Measurements from ENCODE around the gene LOXL3. TPM values are rescaled to one million over a fixed set of nuclear protein-coding genes. Genes with fewer than 3 reads are reported as not detected.
A peak's percentile ranks its signal among the peaks of the same experiment; 100 is the strongest.

LOXL3 gene
- total and polyA plus RNA-seq, 2 donors (not counting 1 experiment from before 2014, with no cell fraction given) = 0.97 to 1.2 TPM

GRCh38 chr2:74529357-74530238 lies 24.1 kb downstream of the LOXL3 start, which contains the start of the genes AUP1 and HTRA2:
AUP1 (minus strand) TSS chr2:74529706; CDS start chr2:74529629, 77 bp downstream.
HTRA2 (plus strand) TSS chr2:74529933; CDS start chr2:74530007, 74 bp downstream.
- H3K79me2 ChIP-seq (ENCODE audit: control insufficient read depth, insufficient read depth, low read length) = peaks cover 31% of the 10 kb centered on the region
- CTCF ChIA-PET = interaction anchor here (0.7 to 9.6 kb wide), 10 partner anchors 13 to 382 kb away, joined by 3 to 71 read pairs (median 4); partner anchors contain the start of genes BOLA3, CCDC142, PCGF1 and TTC31
- POLR2A ChIA-PET = interaction anchor here (1.0 to 2.7 kb wide), 12 partner anchors 10 to 348 kb away, joined by 3 to 19 read pairs (median 7); partner anchors contain the start of genes CCDC142, INO80B, MRPL53 and PCGF1

More at GRCh38 chr2:74529357-74530238, 24.1 kb downstream of the LOXL3 start, which contains the start of the genes AUP1 and HTRA2:
- H3K9me3 Mint-ChIP-seq (ENCODE audit: insufficient read depth) = no peaks in the 10 kb centered on the region
- peaks cover 39 to 49% of the 10 kb centered on the region in 2 donors for H3K4me1 ChIP-seq (ENCODE audit: control insufficient read depth in 2 of 2, insufficient read depth in 2 of 2, low read length in 2 of 2)
- TF ChIP-seq CTCF (IDR thresholded peaks at IDR 0.05) (no peak), EZH2 (IDR thresholded peaks at IDR 0.05; ENCODE audit: borderline replicate concordance, insufficient read depth, low read depth, low read length, poor library complexity, severe bottlenecking) (no peak)
- WGBS (ENCODE audit: insufficient coverage) = under 1% methylated on average over 87 of the region's 87 CpGs
- ATAC-seq (ENCODE audit: low read depth) = peak; percentile 87
- H3K36me3 ChIP-seq (replicated peaks in 1 of 2; ENCODE audit: control extremely low read depth in 1 of 2, control insufficient read depth in 1 of 2, extremely low read depth in 1 of 2, insufficient read depth in 2 of 2, low read length in 1 of 2) = peaks cover 0 to 49% of the 10 kb centered on the region in 2 experiments
- H3K4me2 ChIP-seq (replicated peaks; ENCODE audit: low read depth, low read length, poor library complexity, severe bottlenecking) = peak within 1 kb of the TSS; percentile 95
- peak within 1 kb of the TSS; percentile 62 to 98 (median 70) for H3K4me3 ChIP-seq (ENCODE audit: control extremely low read depth in 1 of 5, extremely low read depth in 1 of 5, insufficient read depth in 1 of 5, low read depth in 2 of 5, low read length in 4 of 5)
- peak within 1 kb of the TSS; percentile 97 for H3K4me3 Mint-ChIP-seq
- no peaks in the 10 kb centered on the region for H3K9me3 ChIP-seq (ENCODE audit: control extremely low read depth in 1 of 3, control insufficient read depth in 2 of 3, insufficient read depth in 1 of 3, low read length in 2 of 3)
- peak; percentile 95 for DNase-seq
- peaks cover 43% of the 10 kb centered on the region for H3K4me1 Mint-ChIP-seq
- H2AFZ ChIP-seq (ENCODE audit: insufficient read depth, low read depth, low read length, poor library complexity, severe bottlenecking) = peak within 1 kb of the TSS; percentile 81
- no peaks in the 10 kb centered on the region for H3K27me3 Mint-ChIP-seq
- intact Hi-C loops (cut with micrococcal nuclease) = loop anchor here (1.0 to 5.0 kb wide), 12 partner anchors 22 to 1297 kb away; partner anchors contain the start of genes C2orf81, CCT7, DOK1 and INO80B
- peak within 1 kb of the TSS; percentile 78 for H3K9ac ChIP-seq (ENCODE audit: low read length)
- H3K27ac Mint-ChIP-seq = peak within 1 kb of the TSS; percentile 96
- peaks cover 17% of the 10 kb centered on the region for H4K20me1 ChIP-seq (ENCODE audit: control insufficient read depth, insufficient read depth, low read length, poor library complexity, severe bottlenecking)
- no peaks in the 10 kb centered on the region for H3K27me3 ChIP-seq (replicated peaks in 1 of 4; ENCODE audit: control extremely low read depth in 1 of 4, control insufficient read depth in 3 of 4, insufficient read depth in 4 of 4, low read length in 3 of 4)
- H3K27ac ChIP-seq (ENCODE audit: low read length in 2 of 2) = peak within 1 kb of the TSS; percentile 84 to 90
